ENCODE results near the gene LTC4S. TPM values are rescaled to one million over a fixed set of nuclear protein-coding genes. Genes with fewer than 3 reads are reported as not detected.

LTC4S gene
- total and polyA plus RNA-seq, 9 of the 15 experiments (the other 6 are each of a cell fraction or from before 2014, with no cell fraction given), result 0.17 to 0.77 (median 0.75) TPM; not detected in 6

GRCh38 chr5:179820483-179821297, 26.9 kb downstream of the LTC4S start, which contains the start of gene SQSTM1 (continued):
- TF ChIP-seq UBTF (IDR thresholded peaks at IDR 0.05; ENCODE audit: borderline replicate concordance in 1 of 2, low read depth in 2 of 2, low read length in 2 of 2) (peak; percentile 62 to 89; a peak in 3 of 4 replicates), THRAP3 (IDR thresholded peaks at IDR 0.05; ENCODE audit: borderline replicate concordance) (no peak), NFYB (IDR thresholded peaks at IDR 0.05; ENCODE audit: extremely low read depth, insufficient read length) (no peak), NRF1 (conservative IDR thresholded peaks at IDR 0.05 in 1 of 2, IDR thresholded peaks at IDR 0.05 in 1 of 2) (no peak; a peak in 2 of 4 replicates), SRSF7 (optimal IDR thresholded peaks at IDR 0.05; ENCODE audit: low read depth, low read length) (no peak), SUPT5H (IDR thresholded peaks at IDR 0.05) (peak; percentile 98), SMARCA5 (IDR thresholded peaks at IDR 0.05) (no peak), MLX (CRISPR knock-in tag; conservative IDR thresholded peaks at IDR 0.05) (no peak), MITF (IDR thresholded peaks at IDR 0.05) (no peak), COPS2 (conservative IDR thresholded peaks at IDR 0.05) (no peak), NR2C2 (CRISPR knock-in tag; IDR thresholded peaks at IDR 0.05) (no peak), NR2C2 (tag; IDR thresholded peaks at IDR 0.05) (peak; percentile 49), NCOA2 (IDR thresholded peaks at IDR 0.05; ENCODE audit: partially characterized antibody in 2 of 2) (no peak), ARID1B (IDR thresholded peaks at IDR 0.05) (peak; percentile 74), SAFB2 (IDR thresholded peaks at IDR 0.05; ENCODE audit: borderline replicate concordance, low read depth, low read length, severe bottlenecking) (no peak), CHCHD3 (CRISPR knock-in tag; IDR thresholded peaks at IDR 0.05) (no peak), ZNF518B (CRISPR knock-in tag; IDR thresholded peaks at IDR 0.05) (no peak), ZNF561 (CRISPR knock-in tag; conservative IDR thresholded peaks at IDR 0.05) (no peak), GABPB2 (CRISPR knock-in tag; conservative IDR thresholded peaks at IDR 0.05) (no peak), EP300 (IDR thresholded peaks at IDR 0.05; ENCODE audit: low read length) (peak; percentile 41; the same call in 1 of the 2 replicates), HLTF (IDR thresholded peaks at IDR 0.05) (no peak)

Measured in K562 (cell line).